Measurements from ENCODE around the gene USP7. TPM values are rescaled to one million over a fixed set of nuclear protein-coding genes. Genes with fewer than 3 reads are reported as not detected.

The USP7 gene
- total RNA-seq, 1 experiment from 2014 or later = 125 TPM

GRCh38 chr16:8957063-8957397, 6.7 kb downstream of the USP7 start:
- POLR2A ChIA-PET = no interaction called here
- Histone ChIP-seq H3K4me1 (ENCODE audit: control insufficient read depth, insufficient read depth, low read length) (peaks cover 64% of the 10 kb centered on the region), H3K9me3 (ENCODE audit: control insufficient read depth, insufficient read depth, low read depth, low read length) (no peaks in the 10 kb centered on the region), H3K27ac (ENCODE audit: low read length) (no peak overlapping the region), H3K27me3 (ENCODE audit: control insufficient read depth, insufficient read depth, low read length) (no peaks in the 10 kb centered on the region), H3K4me3 (ENCODE audit: low read depth in 2 of 2, low read length in 2 of 2) (no peak overlapping the region), H3K36me3 (ENCODE audit: control insufficient read depth, insufficient read depth, low read length) (no peaks in the 10 kb centered on the region; the same call in 1 of the 2 replicates)
- BruUV-seq (replicated peaks) = no TSS peak
- ATAC-seq = no peak
- in situ Hi-C loops (cut with HindIII; ENCODE audit: low pct_unique_long_range_greater_than_20kb, low sequenced_read_pairs) = no loop called here
- intact Hi-C loops (cut with micrococcal nuclease; ENCODE audit: unreplicated experiment) = loop anchor here (10.0 kb wide), 1 partner anchor 138 kb away; the partner anchor contains the start of gene HAPSTR1
- CTCF ChIA-PET = no interaction called here
- TF ChIP-seq REST (IDR thresholded peaks at IDR 0.05; ENCODE audit: insufficient read depth in 1 of 2, low read depth in 2 of 2, low read length in 1 of 2) (no peak), CTCF (IDR thresholded peaks at IDR 0.05) (no peak), POLR2AphosphoS5 (IDR thresholded peaks at IDR 0.05; ENCODE audit: low read depth, low read length) (no peak), TCF7L2 (IDR thresholded peaks at IDR 0.05; ENCODE audit: low read depth, low read length) (no peak), SIN3A (IDR thresholded peaks at IDR 0.05; ENCODE audit: borderline replicate concordance, insufficient read depth, low read depth, low read length) (no peak)
- no peak for DNase-seq (ENCODE audit: low read depth, low spot score)

GRCh38 chr16:8956265-8957062, 7.2 kb downstream of the USP7 start:
- DNase-seq (ENCODE audit: low read depth, low spot score) (no peak), ATAC-seq (no peak)
- POLR2A ChIA-PET = no interaction called here
- H3K36me3 ChIP-seq (ENCODE audit: control insufficient read depth, insufficient read depth, low read length) = no peaks in the 10 kb centered on the region
- H3K4me1 ChIP-seq (ENCODE audit: control insufficient read depth, insufficient read depth, low read length) = peaks cover 69% of the 10 kb centered on the region
- H3K4me3 ChIP-seq (ENCODE audit: low read depth in 2 of 2, low read length in 2 of 2) = no peak overlapping the region
- in situ Hi-C loops (cut with HindIII; ENCODE audit: low pct_unique_long_range_greater_than_20kb, low sequenced_read_pairs) (no loop called here), intact Hi-C loops (cut with micrococcal nuclease; ENCODE audit: unreplicated experiment) (loop anchor here (10.0 kb wide), 1 partner anchor 138 kb away; the partner anchor contains the start of gene HAPSTR1)
- H3K27ac ChIP-seq (ENCODE audit: low read length) = peak overlapping the region; percentile 14; the same call in 1 of the 2 replicates
- TF ChIP-seq TCF7L2 (IDR thresholded peaks at IDR 0.05; ENCODE audit: low read depth, low read length) (no peak), SIN3A (IDR thresholded peaks at IDR 0.05; ENCODE audit: borderline replicate concordance, insufficient read depth, low read depth, low read length) (no peak), POLR2AphosphoS5 (IDR thresholded peaks at IDR 0.05; ENCODE audit: low read depth, low read length) (no peak), CTCF (IDR thresholded peaks at IDR 0.05) (no peak), REST (IDR thresholded peaks at IDR 0.05; ENCODE audit: insufficient read depth in 1 of 2, low read depth in 2 of 2, low read length in 1 of 2) (no peak)
- H3K9me3 ChIP-seq (ENCODE audit: control insufficient read depth, insufficient read depth, low read depth, low read length) = no peaks in the 10 kb centered on the region
- no TSS peak for BruUV-seq (replicated peaks)
- CTCF ChIA-PET = no interaction called here
- H3K27me3 ChIP-seq (ENCODE audit: control insufficient read depth, insufficient read depth, low read length) = no peaks in the 10 kb centered on the region

Measured in Panc1 (cell line).